CD4-positive, CD25-positive, alpha-beta regulatory T cell (primary cell): ENCODE results near the gene PIPOX. TPM values are rescaled to one million over a fixed set of nuclear protein-coding genes. Genes with fewer than 3 reads are reported as not detected.

Source experiments
- ATAC-seq, 2 donors: fragments of 150-1000 bp; cut with Tn5 transposase; one replicate each; pipeline ENCODE4 v1.10.0; 2021; ENCODE audit warnings: low read depth in 2 of 2, moderate number of reproducible peaks in 2 of 2, moderate library complexity in 1 of 2
- DNase-seq, 3 donors: peaks; one replicate each; pipeline versions ENCODE4 v3.0.0 to v3.0.0-alpha.2; 2012 to 2022; ENCODE audit warnings: mixed read lengths in 1 of 3
- H3K27ac ChIP-seq: one replicate; pipeline ENCODE4 v1.7.0; 2013; ENCODE audit warnings: mild to moderate bottlenecking, low read length; ENCODE audit not compliant: insufficient read depth, poor library complexity, severe bottlenecking
- H3K27me3 ChIP-seq: one replicate; pipeline ENCODE4 v1.7.0; 2013; ENCODE audit warnings: low read length; ENCODE audit not compliant: control insufficient read depth, insufficient read depth
- H3K36me3 ChIP-seq: one replicate; pipeline ENCODE4 v1.7.0; 2013; ENCODE audit warnings: mild to moderate bottlenecking, low read length, moderate library complexity; ENCODE audit not compliant: control insufficient read depth, insufficient read depth
- H3K4me1 ChIP-seq: 2 replicates; pipeline ENCODE4 v1.7.0; 2013; ENCODE audit warnings: mild to moderate bottlenecking, low read length; ENCODE audit not compliant: insufficient read depth, control insufficient read depth, poor library complexity, severe bottlenecking
- H3K4me3 ChIP-seq: one replicate; pipeline ENCODE4 v1.7.0; 2013; ENCODE audit warnings: low read depth, mild to moderate bottlenecking, low read length, moderate library complexity
- H3K9me3 ChIP-seq, 2 experiments: 1 replicate in 1 of 2; 2 replicates in 1 of 2; pipeline ENCODE4 v1.7.0; 2013; ENCODE audit warnings: low read length in 2 of 2, mild to moderate bottlenecking in 1 of 2, moderate library complexity in 1 of 2; ENCODE audit not compliant: control insufficient read depth in 2 of 2
- H3K27ac Mint-ChIP-seq, 3 donors: one replicate each; pipeline ENCODE4 v1.8.0; 2020 to 2022; ENCODE audit warnings: mild to moderate bottlenecking in 3 of 3, mixed read lengths in 3 of 3, moderate library complexity in 2 of 3
- H3K27me3 Mint-ChIP-seq: one replicate; pipeline ENCODE4 v1.8.0; 2022; ENCODE audit warnings: mild to moderate bottlenecking, mixed read lengths
- H3K36me3 Mint-ChIP-seq: one replicate; pipeline ENCODE4 v1.8.0; 2020; ENCODE audit warnings: mixed read lengths
- H3K4me1 Mint-ChIP-seq, 4 donors: one replicate each; pipeline ENCODE4 v1.8.0; 2020 to 2022; ENCODE audit warnings: mixed read lengths in 4 of 4, mild to moderate bottlenecking in 1 of 4
- H3K4me3 Mint-ChIP-seq, 4 donors: one replicate each; pipeline ENCODE4 v1.8.0; 2020 to 2022; ENCODE audit warnings: mild to moderate bottlenecking in 4 of 4, mixed read lengths in 4 of 4, moderate library complexity in 3 of 4
- H3K9me3 Mint-ChIP-seq, 7 donors: one replicate each; pipeline ENCODE4 v1.8.0; 2020 to 2022; ENCODE audit warnings: mixed read lengths in 7 of 7, mild to moderate bottlenecking in 3 of 7, moderate library complexity in 2 of 7
- polyA plus RNA-seq, 4 donors: library from polyadenylated mRNA; unstranded; fragments of 300-500 nt; fragmentation: Illumina TruSeq; gene quantifications; one replicate each; pipeline ENCODE4 v1.2.3, GENCODE V29; 2021
- total RNA-seq: library from RNA; stranded (reverse); gene quantifications from one replicate; pipeline ENCODE4 v1.2.3, GENCODE V29; 2022

PIPOX gene
- total and polyA plus RNA-seq, 5 donors from 2014 or later: 0.73 to 3.9 (median 1.4) TPM

DNA sequence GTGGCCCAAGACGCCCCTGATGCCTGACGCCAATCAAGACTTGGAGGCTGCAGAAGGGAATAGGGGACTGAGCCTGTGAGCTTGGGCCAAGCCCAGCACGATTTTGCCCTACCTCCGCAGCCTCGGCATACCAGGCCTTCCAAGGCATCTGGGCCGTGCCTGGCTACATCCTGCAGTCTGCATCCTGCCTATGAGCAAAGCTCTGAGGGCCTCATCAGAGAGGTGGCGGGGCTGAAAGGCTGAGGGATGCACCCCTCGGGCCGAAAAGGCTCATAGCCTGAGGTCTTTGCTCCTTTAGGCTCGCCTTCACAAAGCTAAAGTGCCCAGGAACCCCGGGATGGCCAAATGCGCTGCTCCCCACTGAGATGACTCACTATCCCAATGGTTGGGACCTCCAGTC lies 39.7 kb upstream of the PIPOX start:
- H3K4me1 Mint-ChIP-seq: peaks cover 0 to 6% (median 0%) of the 10 kb centered on the region in 4 donors
- Histone ChIP-seq H3K27me3 (peaks cover 22% of the 10 kb centered on the region), H3K4me1 (no peaks in the 10 kb centered on the region), H3K4me3 (no peak overlapping the region), H3K27ac (no peak overlapping the region), H3K36me3 (no peaks in the 10 kb centered on the region), H3K9me3 (no peaks in the 10 kb centered on the region)
- ATAC-seq (no peak), DNase-seq (no peak)
- peaks cover 44% of the 10 kb centered on the region for H3K27me3 Mint-ChIP-seq
- no peaks in the 10 kb centered on the region for H3K36me3 Mint-ChIP-seq
- H3K4me3 Mint-ChIP-seq: no peak overlapping the region
- no peak overlapping the region for H3K27ac Mint-ChIP-seq
- H3K9me3 Mint-ChIP-seq: no peaks in the 10 kb centered on the region

GRCh38 chr17:29004081-29004692 lies 38.8 kb upstream of the PIPOX start:
- peaks cover 0 to 6% (median 0%) of the 10 kb centered on the region in 4 donors for H3K4me1 Mint-ChIP-seq
- peak overlapping the region in 1 of 4 donors; percentile 19 for H3K4me3 Mint-ChIP-seq
- no peak overlapping the region for H3K4me3 ChIP-seq
- H3K27me3 ChIP-seq: peaks cover 22% of the 10 kb centered on the region
- no peak overlapping the region for H3K27ac ChIP-seq
- H3K4me1 ChIP-seq: no peaks in the 10 kb centered on the region
- no peak for DNase-seq
- no peaks in the 10 kb centered on the region for H3K9me3 Mint-ChIP-seq
- no peak for ATAC-seq
- no peaks in the 10 kb centered on the region for H3K9me3 ChIP-seq
- H3K27me3 Mint-ChIP-seq: peaks cover 52% of the 10 kb centered on the region
- H3K36me3 ChIP-seq: no peaks in the 10 kb centered on the region
- no peak overlapping the region for H3K27ac Mint-ChIP-seq
- no peaks in the 10 kb centered on the region for H3K36me3 Mint-ChIP-seq

- DNase-seq (peak; percentile 17 to 52 (median 39)), ATAC-seq (peak; percentile 45)
- Mint-ChIP-seq H3K36me3 (no peaks in the 10 kb centered on the region), H3K27ac (no peak within 1 kb of the TSS), H3K4me1 (peaks cover 0 to 6% (median 0%) of the 10 kb centered on the region in 4 donors), H3K9me3 (no peaks in the 10 kb centered on the region), H3K27me3 (peaks cover 62% of the 10 kb centered on the region), H3K4me3 (peak within 1 kb of the TSS in 2 of 4 donors; percentile 24 to 51)
- no peak within 1 kb of the TSS for H3K4me3 ChIP-seq
- H3K36me3 ChIP-seq: no peaks in the 10 kb centered on the region
- H3K9me3 ChIP-seq: no peaks in the 10 kb centered on the region
- no peak within 1 kb of the TSS for H3K27ac ChIP-seq
- no peaks in the 10 kb centered on the region for H3K4me1 ChIP-seq
- H3K27me3 ChIP-seq: peaks cover 22% of the 10 kb centered on the region
Measured at GRCh38 chr17:29005936-29006511, 36.9 kb upstream of the PIPOX start, which contains the start of gene SEZ6. Gene SEZ6 (minus strand): TSS chr17:29006033. CDS start chr17:29005869, 164 bp downstream.

- Mint-ChIP-seq H3K36me3 (no peaks in the 10 kb centered on the region), H3K4me1 (peaks cover 0 to 6% (median 0%) of the 10 kb centered on the region in 4 donors), H3K4me3 (no peak overlapping the region), H3K27ac (no peak overlapping the region), H3K27me3 (peaks cover 59% of the 10 kb centered on the region), H3K9me3 (no peaks in the 10 kb centered on the region)
- no peak overlapping the region for H3K4me3 ChIP-seq
- H3K9me3 ChIP-seq: no peaks in the 10 kb centered on the region
- no peaks in the 10 kb centered on the region for H3K36me3 ChIP-seq
- H3K27me3 ChIP-seq: peaks cover 22% of the 10 kb centered on the region
- no peaks in the 10 kb centered on the region for H3K4me1 ChIP-seq
- ATAC-seq (no peak), DNase-seq (no peak)
- no peak overlapping the region for H3K27ac ChIP-seq
Measured at GRCh38 chr17:29007456-29007855, 35.5 kb upstream of the PIPOX start.

GRCh38 chr17:29007860-29008455 lies 35.0 kb upstream of the PIPOX start:
- ATAC-seq (no peak), DNase-seq (no peak)
- Mint-ChIP-seq H3K4me1 (peaks cover 0 to 6% (median 0%) of the 10 kb centered on the region in 4 donors), H3K4me3 (no peak overlapping the region), H3K27ac (no peak overlapping the region), H3K36me3 (no peaks in the 10 kb centered on the region), H3K9me3 (no peaks in the 10 kb centered on the region), H3K27me3 (peaks cover 55% of the 10 kb centered on the region)
- H3K4me3 ChIP-seq: no peak overlapping the region
- no peaks in the 10 kb centered on the region for H3K36me3 ChIP-seq
- no peak overlapping the region for H3K27ac ChIP-seq
- H3K4me1 ChIP-seq: no peaks in the 10 kb centered on the region
- no peaks in the 10 kb centered on the region for H3K9me3 ChIP-seq
- peaks cover 23% of the 10 kb centered on the region for H3K27me3 ChIP-seq

DNA sequence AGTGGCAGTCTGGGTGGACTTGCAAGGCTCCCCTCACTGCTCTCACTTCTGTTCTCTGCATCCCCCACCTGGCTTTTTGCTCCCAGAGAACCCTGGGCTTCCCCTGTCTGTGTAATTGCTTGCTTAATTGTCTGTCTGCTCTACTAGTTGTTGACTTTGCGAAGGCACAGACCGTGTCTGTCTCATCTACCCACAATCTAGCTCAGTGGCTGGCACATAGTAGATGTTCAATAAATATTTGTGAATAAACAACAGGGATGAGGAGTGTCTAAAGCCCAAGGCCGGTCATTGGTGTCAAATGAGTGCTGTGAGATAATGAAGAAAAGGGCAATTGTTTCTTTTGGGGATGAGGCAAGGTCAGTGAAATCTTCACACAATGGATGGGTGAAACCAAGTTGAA lies 34.4 kb upstream of the PIPOX start:
- Histone ChIP-seq H3K4me1 (no peaks in the 10 kb centered on the region), H3K9me3 (no peaks in the 10 kb centered on the region), H3K4me3 (no peak overlapping the region), H3K36me3 (no peaks in the 10 kb centered on the region), H3K27me3 (peaks cover 23% of the 10 kb centered on the region), H3K27ac (no peak overlapping the region)
- Mint-ChIP-seq H3K27ac (no peak overlapping the region), H3K4me3 (no peak overlapping the region), H3K36me3 (no peaks in the 10 kb centered on the region), H3K27me3 (peaks cover 53% of the 10 kb centered on the region), H3K4me1 (peaks cover 0 to 6% (median 0%) of the 10 kb centered on the region in 4 donors), H3K9me3 (no peaks in the 10 kb centered on the region)
- ATAC-seq: no peak
- no peak for DNase-seq

DNA sequence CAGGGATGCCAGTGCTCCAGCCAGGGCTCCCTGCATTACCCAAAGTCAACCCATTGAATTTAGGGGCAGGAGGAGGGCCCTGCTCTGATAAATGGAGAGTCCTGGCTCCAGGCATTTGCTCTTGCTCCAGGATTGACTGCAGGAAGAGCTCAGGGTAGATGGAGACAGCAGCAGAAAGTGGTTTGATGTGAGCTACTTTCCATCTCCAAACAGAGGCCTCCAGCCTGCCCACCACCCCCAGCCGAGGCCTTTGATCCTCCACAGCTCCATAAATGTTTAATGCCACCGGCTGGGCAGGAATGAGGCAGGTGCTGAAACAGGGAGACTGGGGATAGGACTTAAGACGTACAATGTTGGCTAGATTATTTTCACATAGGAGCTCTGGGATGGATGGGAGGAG lies 32.8 kb upstream of the PIPOX start:
- no peaks in the 10 kb centered on the region for H3K4me1 ChIP-seq
- Mint-ChIP-seq H3K9me3 (peaks cover 0 to 1% (median 0%) of the 10 kb centered on the region in 7 donors), H3K27ac (no peak overlapping the region), H3K4me3 (no peak overlapping the region), H3K36me3 (no peaks in the 10 kb centered on the region), H3K27me3 (peaks cover 55% of the 10 kb centered on the region), H3K4me1 (peaks cover 0 to 6% (median 0%) of the 10 kb centered on the region in 4 donors)
- H3K27me3 ChIP-seq: peaks cover 15% of the 10 kb centered on the region
- no peak overlapping the region for H3K27ac ChIP-seq
- no peak overlapping the region for H3K4me3 ChIP-seq
- ATAC-seq: no peak
- no peak for DNase-seq
- H3K36me3 ChIP-seq: no peaks in the 10 kb centered on the region
- no peaks in the 10 kb centered on the region for H3K9me3 ChIP-seq
